Keratinocyte (primary cell): ENCODE measurements around the gene DPH2. TPM values are rescaled to one million over a fixed set of nuclear protein-coding genes. Genes with fewer than 3 reads are reported as not detected.

Experiments
- DNase-seq: peaks from one replicate; pipeline ENCODE4 v3.0.0-alpha.2; 2011; ENCODE audit warnings: low read depth, missing footprints, low spot score
- FAIRE-seq: peaks from 2 replicates; lab custom pipeline; 2011; peaks lifted over from hg19 to GRCh38; lab: Jason Lieb, UNC
- H2AFZ ChIP-seq: 2 replicates; pipeline ENCODE4 v1.6.0; 2012; ENCODE audit warnings: low read length, control low read depth, inconsistent platforms; ENCODE audit not compliant: control insufficient read depth
- H3K27ac ChIP-seq: 2 replicates; pipeline ENCODE4 v1.5.1; 2011; ENCODE audit warnings: low read length; ENCODE audit not compliant: control insufficient read depth, insufficient read depth
- H3K27me3 ChIP-seq: 3 replicates; pipeline ENCODE4 v1.6.0; 2011; ENCODE audit warnings: low read length; ENCODE audit not compliant: control insufficient read depth, insufficient read depth; ENCODE audit errors: extremely low read depth
- H3K36me3 ChIP-seq, 2 experiments: 2 replicates in 1 of 2; 3 replicates in 1 of 2; pipeline ENCODE4 v1.5.1; 2011; ENCODE audit warnings: low read length in 2 of 2, mild to moderate bottlenecking in 1 of 2; ENCODE audit not compliant: control insufficient read depth in 2 of 2, insufficient read depth in 2 of 2; ENCODE audit errors: extremely low read depth in 1 of 2
- H3K4me1 ChIP-seq: 3 replicates; pipeline ENCODE4 v1.5.1; 2011; ENCODE audit warnings: low read length; ENCODE audit not compliant: control insufficient read depth, insufficient read depth; ENCODE audit errors: extremely low read depth
- H3K4me2 ChIP-seq: 3 replicates; pipeline ENCODE4 v1.6.0; 2011; ENCODE audit warnings: low read depth, low read length; ENCODE audit not compliant: control insufficient read depth, insufficient read depth; ENCODE audit errors: extremely low read depth
- H3K4me3 ChIP-seq, 3 experiments: fragments of 200-600 bp in 1 of 3; sonication (generic) in 1 of 3; 2 replicates in 2 of 3; 3 replicates in 1 of 3; pipeline ENCODE4 v1.5.1; 2011 to 2016; ENCODE audit warnings: low read length in 3 of 3, mild to moderate bottlenecking in 3 of 3, control low read depth in 2 of 3, inconsistent platforms in 1 of 3, low read depth in 1 of 3, mixed read lengths in 1 of 3, mixed run types in 1 of 3, moderate library complexity in 1 of 3; ENCODE audit not compliant: control insufficient read depth in 2 of 3, insufficient read depth in 2 of 3; ENCODE audit errors: extremely low read depth in 1 of 3
- H3K79me2 ChIP-seq: 2 replicates; pipeline ENCODE4 v1.6.0; 2012; ENCODE audit warnings: low read length; ENCODE audit not compliant: control insufficient read depth, insufficient read depth
- H3K9ac ChIP-seq: 3 replicates; pipeline ENCODE4 v1.6.0; 2011; ENCODE audit warnings: low read length; ENCODE audit not compliant: control insufficient read depth, insufficient read depth; ENCODE audit errors: extremely low read depth
- H3K9me1 ChIP-seq: 3 replicates; pipeline ENCODE4 v1.6.0; 2011; ENCODE audit warnings: low read length; ENCODE audit not compliant: control insufficient read depth, insufficient read depth; ENCODE audit errors: extremely low read depth
- H3K9me3 ChIP-seq: 2 replicates; pipeline ENCODE4 v1.5.1; 2012; ENCODE audit warnings: low read depth, low read length; ENCODE audit not compliant: control insufficient read depth
- H4K20me1 ChIP-seq: 3 replicates; pipeline ENCODE4 v1.6.0; 2011; ENCODE audit warnings: low read length; ENCODE audit not compliant: control insufficient read depth, insufficient read depth; ENCODE audit errors: extremely low read depth
- EZH2 ChIP-seq: IDR thresholded peaks from one replicate; pipeline ENCODE4 v1.6.1; 2012; ENCODE audit warnings: inconsistent platforms, mild to moderate bottlenecking, low read length, moderate library complexity
- dilution Hi-C: fragments of 300-500 bp; cut with MboI; formaldehyde crosslinking; loops from one replicate; pipeline ENCODE4 v1.7.0; 2020; ENCODE audit warnings: low sequenced_read_pairs; ENCODE audit not compliant: extremely low pct_ligation_motif_present
- polyA plus RNA-seq, 5 experiments: library from polyadenylated mRNA; depleted of rRNA in 3 of 5; stranded (reverse) in 3 of 5; stranded (forward) in 1 of 5; unstranded in 1 of 5; fragments of >200 nt; gene quantifications; 1 replicate in 1 of 5; 2 replicates in 3 of 5; 3 replicates in 1 of 5; pipeline versions ENCODE4 v1.2.1 to v1.2.3, GENCODE V29; 2011 to 2012; ENCODE audit warnings: missing spikeins in 2 of 5, low read depth in 1 of 5, low replicate concordance in 1 of 5
- TF ChIP-seq, protein P1 (sequence below), 3 experiments: IDR thresholded peaks in 1 of 3; conservative IDR thresholded peaks in 1 of 3; optimal IDR thresholded peaks in 1 of 3; 2 replicates in 2 of 3; 3 replicates in 1 of 3; pipeline versions ENCODE3 to v1.5.1; 2011; ENCODE audit warnings: low read length in 3 of 3, mild to moderate bottlenecking in 3 of 3, moderate library complexity in 2 of 3, control low read depth in 1 of 3, inconsistent platforms in 1 of 3; ENCODE audit not compliant: insufficient read depth in 2 of 3; ENCODE audit errors: extremely low read depth in 1 of 3

DPH2 gene
- polyA plus RNA-seq, 1 donor (not counting 4 experiments of a cell fraction or from before 2014, with no cell fraction given): 30.3 TPM

DNA sequence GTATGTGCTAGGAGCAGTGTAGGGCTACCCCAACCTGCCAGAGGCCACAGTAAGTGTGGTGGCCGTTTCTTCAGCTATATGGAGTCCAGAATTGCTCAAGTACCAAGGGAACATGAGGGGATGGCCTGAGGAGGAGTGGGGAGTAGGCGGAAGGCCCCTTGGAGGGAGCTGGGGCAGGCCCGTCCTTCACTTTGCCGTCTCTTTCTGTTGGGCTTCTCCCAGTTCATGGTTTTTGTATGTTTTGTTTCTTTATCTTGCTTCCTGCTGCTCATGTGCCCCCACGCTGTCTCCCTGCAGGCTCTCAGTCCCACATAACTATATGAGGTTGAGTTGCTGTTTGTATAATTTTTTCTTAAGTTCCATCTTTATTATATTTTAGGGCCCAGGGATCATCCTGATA is 5.9 kb upstream of the DPH2 start:
- DNase-seq (no peak), FAIRE-seq (no peak)
- Histone ChIP-seq H4K20me1 (no peaks in the 10 kb centered on the region), H3K9ac (no peak overlapping the region), H3K27me3 (no peaks in the 10 kb centered on the region), H3K27ac (no peak overlapping the region), H3K4me3 (no peak overlapping the region), H2AFZ (no peak overlapping the region), H3K9me3 (no peaks in the 10 kb centered on the region), H3K4me2 (no peak overlapping the region), H3K36me3 (peaks cover 36 to 41% of the 10 kb centered on the region in 2 experiments), H3K4me1 (no peaks in the 10 kb centered on the region), H3K79me2 (no peaks in the 10 kb centered on the region), H3K9me1 (no peaks in the 10 kb centered on the region)
- TF ChIP-seq, protein P1, sequence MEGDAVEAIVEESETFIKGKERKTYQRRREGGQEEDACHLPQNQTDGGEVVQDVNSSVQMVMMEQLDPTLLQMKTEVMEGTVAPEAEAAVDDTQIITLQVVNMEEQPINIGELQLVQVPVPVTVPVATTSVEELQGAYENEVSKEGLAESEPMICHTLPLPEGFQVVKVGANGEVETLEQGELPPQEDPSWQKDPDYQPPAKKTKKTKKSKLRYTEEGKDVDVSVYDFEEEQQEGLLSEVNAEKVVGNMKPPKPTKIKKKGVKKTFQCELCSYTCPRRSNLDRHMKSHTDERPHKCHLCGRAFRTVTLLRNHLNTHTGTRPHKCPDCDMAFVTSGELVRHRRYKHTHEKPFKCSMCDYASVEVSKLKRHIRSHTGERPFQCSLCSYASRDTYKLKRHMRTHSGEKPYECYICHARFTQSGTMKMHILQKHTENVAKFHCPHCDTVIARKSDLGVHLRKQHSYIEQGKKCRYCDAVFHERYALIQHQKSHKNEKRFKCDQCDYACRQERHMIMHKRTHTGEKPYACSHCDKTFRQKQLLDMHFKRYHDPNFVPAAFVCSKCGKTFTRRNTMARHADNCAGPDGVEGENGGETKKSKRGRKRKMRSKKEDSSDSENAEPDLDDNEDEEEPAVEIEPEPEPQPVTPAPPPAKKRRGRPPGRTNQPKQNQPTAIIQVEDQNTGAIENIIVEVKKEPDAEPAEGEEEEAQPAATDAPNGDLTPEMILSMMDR (optimal IDR thresholded peaks at IDR 0.05 in 1 of 3, IDR thresholded peaks at IDR 0.05 in 1 of 3, conservative IDR thresholded peaks at IDR 0.05 in 1 of 3; ENCODE audit: extremely low read depth in 1 of 3, insufficient read depth in 2 of 3, low read length in 3 of 3): no peak
- TF ChIP-seq EZH2: no peak
- dilution Hi-C loops: no loop called here

DNA sequence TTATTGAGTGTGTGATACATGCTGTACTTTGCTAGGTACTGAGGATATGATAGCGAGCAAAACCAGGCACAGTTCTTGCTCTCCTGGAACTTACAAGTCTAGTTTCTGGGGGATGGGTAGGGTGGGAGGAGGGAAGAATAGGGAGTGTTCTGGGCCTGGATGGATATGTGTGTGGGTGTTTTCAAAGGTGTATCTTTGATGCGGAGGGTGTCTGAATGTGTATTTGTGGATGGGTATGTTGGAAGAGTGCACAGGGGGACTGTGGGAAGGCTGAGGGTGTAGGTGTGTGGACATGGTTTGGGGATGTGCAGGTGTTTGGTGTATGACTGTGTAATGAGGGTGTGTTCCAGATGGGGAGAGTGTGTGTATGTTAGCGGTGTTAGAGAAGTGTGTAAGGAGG is 4.5 kb upstream of the DPH2 start:
- Histone ChIP-seq H3K4me3 (no peak overlapping the region), H3K27ac (no peak overlapping the region), H3K36me3 (peaks cover 24 to 34% of the 10 kb centered on the region in 2 experiments), H3K9me3 (no peaks in the 10 kb centered on the region), H2AFZ (no peak overlapping the region), H3K27me3 (no peaks in the 10 kb centered on the region), H3K4me1 (peaks cover under 1% of the 10 kb centered on the region), H3K9me1 (no peaks in the 10 kb centered on the region), H4K20me1 (no peaks in the 10 kb centered on the region), H3K79me2 (peaks cover 4% of the 10 kb centered on the region), H3K4me2 (no peak overlapping the region), H3K9ac (no peak overlapping the region)
- dilution Hi-C loops: no loop called here
- no peak for FAIRE-seq
- DNase-seq: no peak
- TF ChIP-seq EZH2: no peak
- TF ChIP-seq, protein P1 (optimal IDR thresholded peaks at IDR 0.05 in 1 of 3, IDR thresholded peaks at IDR 0.05 in 1 of 3, conservative IDR thresholded peaks at IDR 0.05 in 1 of 3; ENCODE audit: extremely low read depth in 1 of 3, insufficient read depth in 2 of 3, low read length in 3 of 3): no peak
